ENCODE data around the gene PTTG1IP2. TPM values are rescaled to one million over a fixed set of nuclear protein-coding genes. Genes with fewer than 3 reads are reported as not detected.

Gene PTTG1IP2
- total RNA-seq, 4 donors from 2014 or later = not detected

DNA sequence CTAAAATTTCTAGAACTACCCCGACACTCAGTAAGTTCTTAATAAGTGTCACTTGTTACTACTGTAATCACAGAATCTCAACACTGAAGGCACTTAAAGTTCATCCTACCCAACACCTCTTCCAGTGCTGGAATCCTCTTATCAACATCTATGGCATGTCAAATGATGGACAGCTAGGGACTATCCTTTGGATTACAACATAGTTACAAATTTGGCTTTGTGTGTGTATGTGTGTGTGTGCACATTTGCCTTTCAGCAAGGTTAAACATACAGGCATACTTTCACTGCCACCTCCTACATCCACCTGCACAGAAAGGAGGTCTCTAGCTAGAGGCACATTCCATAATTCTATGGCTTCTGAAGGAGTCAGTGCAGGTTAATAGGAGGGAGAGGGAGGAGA lies 25.8 kb downstream of the PTTG1IP2 start:
- H3K4me1 ChIP-seq = no peaks in the 10 kb centered on the region

DNA sequence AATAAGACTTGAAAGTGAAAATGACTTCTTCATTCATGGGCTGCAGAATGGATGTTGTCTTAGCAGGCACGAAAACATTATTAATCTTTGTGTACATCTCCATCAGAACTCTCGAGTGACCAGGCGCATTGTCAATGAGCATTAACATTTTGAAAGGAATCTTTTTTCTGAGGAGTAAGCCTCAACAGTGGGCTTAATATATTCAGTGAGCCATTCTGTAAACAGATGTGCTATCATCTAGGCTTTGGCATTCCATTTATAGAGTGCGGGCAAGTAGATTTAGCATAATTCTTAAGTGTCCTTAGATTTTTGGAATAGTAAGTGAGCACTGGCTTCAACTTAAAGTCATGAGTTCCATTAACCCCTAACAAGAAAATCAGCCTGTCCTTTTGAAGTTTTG lies 33.1 kb downstream of the PTTG1IP2 start:
- Histone ChIP-seq H3K36me3 (no peaks in the 10 kb centered on the region), H3K4me3 (replicated peaks in 1 of 3) (no peak overlapping the region), H3K27me3 (no peaks in the 10 kb centered on the region), H3K9me3 (no peaks in the 10 kb centered on the region), H3K4me1 (no peaks in the 10 kb centered on the region), H3K27ac (no peak overlapping the region)
- DNase-seq = no peak
- 94 to 97% methylated on average over 4 of the region's 4 CpGs for WGBS, 2 donors
- intact Hi-C loops (cut with DNase I) = no loop called here
- TF ChIP-seq POLR2A (IDR thresholded peaks at IDR 0.05) = no peak
- TF ChIP-seq, protein P1, sequence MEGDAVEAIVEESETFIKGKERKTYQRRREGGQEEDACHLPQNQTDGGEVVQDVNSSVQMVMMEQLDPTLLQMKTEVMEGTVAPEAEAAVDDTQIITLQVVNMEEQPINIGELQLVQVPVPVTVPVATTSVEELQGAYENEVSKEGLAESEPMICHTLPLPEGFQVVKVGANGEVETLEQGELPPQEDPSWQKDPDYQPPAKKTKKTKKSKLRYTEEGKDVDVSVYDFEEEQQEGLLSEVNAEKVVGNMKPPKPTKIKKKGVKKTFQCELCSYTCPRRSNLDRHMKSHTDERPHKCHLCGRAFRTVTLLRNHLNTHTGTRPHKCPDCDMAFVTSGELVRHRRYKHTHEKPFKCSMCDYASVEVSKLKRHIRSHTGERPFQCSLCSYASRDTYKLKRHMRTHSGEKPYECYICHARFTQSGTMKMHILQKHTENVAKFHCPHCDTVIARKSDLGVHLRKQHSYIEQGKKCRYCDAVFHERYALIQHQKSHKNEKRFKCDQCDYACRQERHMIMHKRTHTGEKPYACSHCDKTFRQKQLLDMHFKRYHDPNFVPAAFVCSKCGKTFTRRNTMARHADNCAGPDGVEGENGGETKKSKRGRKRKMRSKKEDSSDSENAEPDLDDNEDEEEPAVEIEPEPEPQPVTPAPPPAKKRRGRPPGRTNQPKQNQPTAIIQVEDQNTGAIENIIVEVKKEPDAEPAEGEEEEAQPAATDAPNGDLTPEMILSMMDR (IDR thresholded peaks at IDR 0.05) = no peak

More for the DNA sequence above, 25.8 kb downstream of the PTTG1IP2 start:
- no peak for DNase-seq
- TF ChIP-seq, protein P1 (IDR thresholded peaks at IDR 0.05) = no peak
- TF ChIP-seq POLR2A (IDR thresholded peaks at IDR 0.05) = no peak
- no peaks in the 10 kb centered on the region for H3K36me3 ChIP-seq
- H3K9me3 ChIP-seq = no peaks in the 10 kb centered on the region
- H3K4me3 ChIP-seq (replicated peaks in 1 of 3) = no peak overlapping the region
- H3K27ac ChIP-seq = no peak overlapping the region
- intact Hi-C loops (cut with DNase I) = no loop called here
- H3K27me3 ChIP-seq = no peaks in the 10 kb centered on the region
- WGBS, 2 donors = 92 to 93% methylated on average over 1 of the region's 1 CpG

- Histone ChIP-seq H3K27ac (no peak overlapping the region), H3K27me3 (no peaks in the 10 kb centered on the region), H3K4me1 (no peaks in the 10 kb centered on the region), H3K36me3 (no peaks in the 10 kb centered on the region), H3K4me3 (replicated peaks in 1 of 3) (no peak overlapping the region), H3K9me3 (no peaks in the 10 kb centered on the region)
- no peak for TF ChIP-seq POLR2A (IDR thresholded peaks at IDR 0.05)
- TF ChIP-seq, protein P1 (IDR thresholded peaks at IDR 0.05) = no peak
- no peak for DNase-seq
- intact Hi-C loops (cut with DNase I) = no loop called here
- 81 to 93% methylated on average over 1 of the region's 1 CpG for WGBS, 2 donors
Observed at GRCh38 chr7:90503367-90503766, 33.9 kb downstream of the PTTG1IP2 start.

GRCh38 chr7:90507692-90508091 lies 38.3 kb downstream of the PTTG1IP2 start:
- Histone ChIP-seq H3K4me3 (replicated peaks in 1 of 3) (no peak overlapping the region), H3K9me3 (no peaks in the 10 kb centered on the region), H3K27me3 (no peaks in the 10 kb centered on the region), H3K4me1 (no peaks in the 10 kb centered on the region), H3K36me3 (no peaks in the 10 kb centered on the region), H3K27ac (no peak overlapping the region)
- DNase-seq = no peak
- TF ChIP-seq, protein P1 (IDR thresholded peaks at IDR 0.05) = no peak
- no peak for TF ChIP-seq POLR2A (IDR thresholded peaks at IDR 0.05)
- intact Hi-C loops (cut with DNase I) = no loop called here
- 96 to 97% methylated on average over 1 of the region's 1 CpG for WGBS, 2 donors

DNA sequence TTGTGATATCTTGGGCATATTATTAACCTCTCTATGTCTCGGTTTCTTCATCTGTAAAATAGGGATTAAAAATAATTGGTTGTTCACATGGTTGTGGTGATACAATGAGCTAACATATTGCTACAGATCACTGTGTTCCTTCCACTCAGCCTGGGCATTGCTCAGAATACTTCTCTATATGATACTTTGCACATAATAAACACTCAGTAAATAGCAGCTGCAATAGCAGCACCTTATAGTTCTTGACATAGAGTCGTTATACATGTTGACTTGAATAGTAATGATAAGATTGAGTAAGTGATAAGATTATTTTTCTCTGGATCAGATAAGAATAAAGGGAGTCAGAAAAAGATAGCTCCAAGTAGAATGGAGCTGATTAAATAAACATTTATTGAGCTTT lies 42.3 kb downstream of the PTTG1IP2 start:
- no peak for TF ChIP-seq POLR2A (IDR thresholded peaks at IDR 0.05)
- TF ChIP-seq, protein P1 (IDR thresholded peaks at IDR 0.05) = no peak
- 85 to 91% methylated on average over 2 of the region's 2 CpGs for WGBS, 2 donors
- Histone ChIP-seq H3K27me3 (no peaks in the 10 kb centered on the region), H3K4me3 (replicated peaks in 1 of 3) (no peak overlapping the region), H3K4me1 (no peaks in the 10 kb centered on the region), H3K9me3 (no peaks in the 10 kb centered on the region), H3K36me3 (no peaks in the 10 kb centered on the region), H3K27ac (no peak overlapping the region)
- no peak for DNase-seq
- intact Hi-C loops (cut with DNase I) = no loop called here

All from thyroid gland (tissue), 4 donors.